HepG2 (cell line): ENCODE data around the gene APRT. TPM values are rescaled to one million over a fixed set of nuclear protein-coding genes. Genes with fewer than 3 reads are reported as not detected.

Experiments used
- ARID2 ChIP-seq: sonication (generic); formaldehyde crosslinking; IDR thresholded peaks from 2 replicates; pipeline ENCODE4 v1.8.1; 2022; ENCODE audit warnings: mild to moderate bottlenecking, missing genetic modification reagents, borderline replicate concordance
- ARID3A ChIP-seq: IDR thresholded peaks from 2 replicates; pipeline ENCODE4 v1.6.1; 2012; ENCODE audit warnings: low read depth, low read length, improper control_type of control experiment
- ATF6 ChIP-seq: sonication (generic); formaldehyde crosslinking; conservative IDR thresholded peaks from 2 replicates; pipeline ENCODE4 v1.4.0; 2020; ENCODE audit warnings: missing genetic modification reagents
- CCDC6 ChIP-seq: sonication (generic); formaldehyde crosslinking; IDR thresholded peaks from 2 replicates; pipeline ENCODE4 v1.8.1; 2022; ENCODE audit warnings: mild to moderate bottlenecking, missing genetic modification reagents, moderate library complexity
- EZH2 ChIP-seq: conservative IDR thresholded peaks from 2 replicates; pipeline ENCODE4 v1.6.1; 2012; ENCODE audit warnings: mild to moderate bottlenecking, low read depth, low read length, moderate library complexity
- HMG20A ChIP-seq: IDR thresholded peaks from 2 replicates; pipeline ENCODE4 v1.6.1; 2016; ENCODE audit warnings: borderline replicate concordance
- HOXA7 ChIP-seq: sonication (generic); formaldehyde crosslinking; IDR thresholded peaks from 2 replicates; pipeline ENCODE4 v1.8.1; 2022; ENCODE audit warnings: mild to moderate bottlenecking, missing genetic modification reagents, moderate library complexity
- HOXA9 ChIP-seq: sonication (generic); formaldehyde crosslinking; IDR thresholded peaks from 2 replicates; pipeline ENCODE4 v1.8.1; 2022; ENCODE audit warnings: missing genetic modification reagents, mild to moderate bottlenecking, moderate library complexity, borderline replicate concordance
- PAWR ChIP-seq: sonication (generic); formaldehyde crosslinking; IDR thresholded peaks from 2 replicates; pipeline ENCODE4 v1.4.0; 2020; ENCODE audit warnings: missing genetic modification reagents, mild to moderate bottlenecking, borderline replicate concordance
- RAD21 ChIP-seq: fragments of 450-650 bp; formaldehyde crosslinking; IDR thresholded peaks from 2 replicates; pipeline ENCODE4 v1.5.0; 2020; ENCODE audit warnings: mild to moderate bottlenecking
- SMARCE1 ChIP-seq: fragments of 450-650 bp; IDR thresholded peaks from 2 replicates; pipeline ENCODE4 v1.6.1; 2017; ENCODE audit warnings: borderline replicate concordance
- U2AF2 ChIP-seq: fragments of 200-400 bp; formaldehyde crosslinking; IDR thresholded peaks from 2 replicates; pipeline ENCODE4 v1.6.1; 2017; ENCODE audit warnings: low read depth, mild to moderate bottlenecking, low read length
- ZBTB40 ChIP-seq, 2 experiments: fragments of 450-650 bp in 1 of 2; sonication (generic) in 1 of 2; formaldehyde crosslinking in 1 of 2; IDR thresholded peaks; 2 replicates each; pipeline versions ENCODE4 v1.6.1 to v1.8.0; 2016 to 2022; ENCODE audit warnings: antibody characterized with exemption in 1 of 2, mild to moderate bottlenecking in 1 of 2, missing genetic modification reagents in 1 of 2
- ZNF468 ChIP-seq: sonication (generic); formaldehyde crosslinking; IDR thresholded peaks from 2 replicates; pipeline ENCODE4 v1.8.0; 2022; ENCODE audit warnings: mild to moderate bottlenecking, moderate library complexity, missing genetic modification reagents
- ZNF496 ChIP-seq: sonication (generic); formaldehyde crosslinking; IDR thresholded peaks from 2 replicates; pipeline ENCODE4 v1.8.1; 2023; ENCODE audit warnings: mild to moderate bottlenecking, moderate library complexity, missing genetic modification reagents; ENCODE audit not compliant: insufficient replicate concordance
- ZNF652 ChIP-seq: IDR thresholded peaks from 2 replicates; pipeline ENCODE4 v1.6.1; 2016; ENCODE audit warnings: low read depth, borderline replicate concordance
- polyA plus RNA-seq, 8 experiments: library from polyadenylated mRNA; depleted of rRNA in 3 of 8; stranded (reverse) in 7 of 8; unstranded in 1 of 8; fragments of >200 nt; fragmentation: Illumina TruSeq in 4 of 8; extraction: Trizol in 4 of 8; gene quantifications; 2 replicates each; pipeline versions ENCODE4 v1.2.1 to v1.2.3, GENCODE V29; 2011 to 2016; ENCODE audit warnings: low read depth in 4 of 8, missing spikeins in 1 of 8, mixed read lengths in 1 of 8; ENCODE audit not compliant: insufficient read depth in 1 of 8
- total RNA-seq, 5 experiments: library from RNA; depleted of rRNA; stranded (reverse); fragments of >200 nt; fragmentation: Illumina TruSeq; extraction: Trizol; gene quantifications; 2 replicates each; pipeline ENCODE4 v1.2.3, GENCODE V29; 2016; ENCODE audit warnings: low read depth in 1 of 5

Gene APRT
- total and polyA plus RNA-seq, 2 of the 13 experiments (the other 11 are each of a cell fraction or from before 2014, with no cell fraction given) = 155 to 242 TPM

- TF ChIP-seq ATF6 (no peak), ZBTB40 (IDR thresholded peaks at IDR 0.05) (no peak), ZBTB40 (CRISPR knock-in tag; IDR thresholded peaks at IDR 0.05) (no peak), SMARCE1 (no peak), HOXA9 (no peak), ARID3A (peak; percentile 100), EZH2 (no peak), ZNF652 (CRISPR knock-in tag) (no peak; the same call in 1 of the 2 replicates), CCDC6 (CRISPR knock-in tag) (no peak), RAD21 (CRISPR knock-in tag) (peak; percentile 80), U2AF2 (no peak), HOXA7 (CRISPR knock-in tag) (no peak), HMG20A (CRISPR knock-in tag) (peak; percentile 77; the same call in 1 of the 2 replicates), PAWR (CRISPR knock-in tag) (no peak; the same call in 1 of the 2 replicates), ZNF468 (CRISPR knock-in tag) (no peak), ARID2 (CRISPR knock-in tag) (no peak), ZNF496 (CRISPR knock-in tag) (no peak)
Measured at GRCh38 chr16:88763502-88764053, 48.1 kb downstream of the APRT start (continued).
